Esophagus squamous epithelium (tissue), 4 donors: ENCODE measurements around the gene SLC9C2.

Source experiments
- POLR2A ChIP-seq, 4 donors: fragments of 450-650 bp; IDR thresholded peaks; one replicate each; pipeline ENCODE4 v1.6.1; 2017; ENCODE audit warnings: antibody characterized with exemption in 4 of 4, mild to moderate bottlenecking in 4 of 4, moderate library complexity in 3 of 4
- TF ChIP-seq, protein P1 (sequence below), 6 experiments: fragments of 450-650 bp in 4 of 6; fragments of 200-600 bp in 2 of 6; sonication (generic) in 2 of 6; IDR thresholded peaks; one replicate each; pipeline ENCODE4 v1.5.1; 2016 to 2019; ENCODE audit warnings: antibody characterized with exemption in 6 of 6, mild to moderate bottlenecking in 4 of 6, moderate library complexity in 4 of 6

DNA sequence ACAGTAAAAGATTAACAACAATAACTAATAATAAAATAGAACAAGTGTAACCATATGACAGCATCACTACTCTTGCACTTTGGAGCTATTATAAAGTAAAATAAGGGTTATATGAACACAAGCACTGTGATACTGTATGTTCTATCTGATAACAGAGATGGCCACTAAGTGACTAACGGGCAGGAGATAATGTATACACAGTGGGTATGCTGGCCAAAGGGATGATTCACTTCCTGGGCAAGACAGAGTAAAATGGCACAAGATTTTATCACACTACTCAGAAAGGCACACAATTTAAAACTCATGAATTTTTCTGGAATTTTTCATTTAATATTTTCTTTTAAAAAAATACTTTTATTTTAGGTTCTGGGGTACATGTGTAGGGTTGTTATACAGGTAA lies 12.3 kb downstream of the SLC9C2 start:
- TF ChIP-seq, protein P1, sequence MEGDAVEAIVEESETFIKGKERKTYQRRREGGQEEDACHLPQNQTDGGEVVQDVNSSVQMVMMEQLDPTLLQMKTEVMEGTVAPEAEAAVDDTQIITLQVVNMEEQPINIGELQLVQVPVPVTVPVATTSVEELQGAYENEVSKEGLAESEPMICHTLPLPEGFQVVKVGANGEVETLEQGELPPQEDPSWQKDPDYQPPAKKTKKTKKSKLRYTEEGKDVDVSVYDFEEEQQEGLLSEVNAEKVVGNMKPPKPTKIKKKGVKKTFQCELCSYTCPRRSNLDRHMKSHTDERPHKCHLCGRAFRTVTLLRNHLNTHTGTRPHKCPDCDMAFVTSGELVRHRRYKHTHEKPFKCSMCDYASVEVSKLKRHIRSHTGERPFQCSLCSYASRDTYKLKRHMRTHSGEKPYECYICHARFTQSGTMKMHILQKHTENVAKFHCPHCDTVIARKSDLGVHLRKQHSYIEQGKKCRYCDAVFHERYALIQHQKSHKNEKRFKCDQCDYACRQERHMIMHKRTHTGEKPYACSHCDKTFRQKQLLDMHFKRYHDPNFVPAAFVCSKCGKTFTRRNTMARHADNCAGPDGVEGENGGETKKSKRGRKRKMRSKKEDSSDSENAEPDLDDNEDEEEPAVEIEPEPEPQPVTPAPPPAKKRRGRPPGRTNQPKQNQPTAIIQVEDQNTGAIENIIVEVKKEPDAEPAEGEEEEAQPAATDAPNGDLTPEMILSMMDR (IDR thresholded peaks at IDR 0.05), result no peak
- no peak for TF ChIP-seq POLR2A (IDR thresholded peaks at IDR 0.05)
